ENCODE measurements around the gene TRIM4.
A peak's percentile ranks its signal among the peaks of the same experiment; 100 is the strongest.
"Not testable (repeated sequence)": the region's sequence is repeated elsewhere in the genome, so short reads cannot be mapped to it uniquely, and the experiment has no call there.

TRIM4 gene

GRCh38 chr7:99938296-99938695 is 19.0 kb upstream of the TRIM4 start:
- H3F3A ChIP-seq (ENCODE audit: control insufficient read depth, insufficient read depth) = no peaks in the 10 kb centered on the region
- no peak overlapping the region for H3K4me2 ChIP-seq (ENCODE audit: low read length)
- no peaks in the 10 kb centered on the region for H4K20me1 ChIP-seq (ENCODE audit: control insufficient read depth, insufficient read depth, low read depth, low read length)
- peaks cover 20% of the 10 kb centered on the region for H3K9me3 ChIP-seq (ENCODE audit: control insufficient read depth, insufficient read depth, low read length)
- H3K27ac ChIP-seq (ENCODE audit: low read depth, low read length) = no peak overlapping the region
- TF ChIP-seq EZH2phosphoT487 (IDR thresholded peaks at IDR 0.05; ENCODE audit: borderline replicate concordance, low read length) = no peak
- TF ChIP-seq CTCF (IDR thresholded peaks at IDR 0.05; ENCODE audit: low read depth, low read length, poor library complexity, severe bottlenecking) = no peak
- H3K27me3 ChIP-seq (ENCODE audit: control insufficient read depth, low read length) = peaks cover 23% of the 10 kb centered on the region
- H3K4me1 ChIP-seq (ENCODE audit: control insufficient read depth, low read length) = peaks cover 7% of the 10 kb centered on the region
- no peaks in the 10 kb centered on the region for H3K36me3 ChIP-seq (ENCODE audit: control insufficient read depth, low read length)
- H3K9me2 ChIP-seq (replicated peaks; ENCODE audit: control insufficient read depth, low read length) = no peaks in the 10 kb centered on the region
- H3K4me3 ChIP-seq (ENCODE audit: low read length) = no peak overlapping the region
- no peaks in the 10 kb centered on the region for H3K79me2 ChIP-seq (ENCODE audit: control insufficient read depth, low read length)

- H3K79me2 ChIP-seq (ENCODE audit: control insufficient read depth, low read length); H3K36me3 ChIP-seq (ENCODE audit: control insufficient read depth, low read length); H3K4me1 ChIP-seq (ENCODE audit: control insufficient read depth, low read length); H3F3A ChIP-seq (ENCODE audit: control insufficient read depth, insufficient read depth); H4K20me1 ChIP-seq (ENCODE audit: control insufficient read depth, insufficient read depth, low read depth, low read length); H3K27ac ChIP-seq (ENCODE audit: low read depth, low read length); H3K4me3 ChIP-seq (ENCODE audit: low read length); H3K9me2 ChIP-seq (replicated peaks; ENCODE audit: control insufficient read depth, low read length): not testable (repeated sequence)
- Histone ChIP-seq H3K4me2 (ENCODE audit: low read length) (peak overlapping the region; percentile 9; the same call in 1 of the 2 replicates), H3K27me3 (ENCODE audit: control insufficient read depth, low read length) (peaks cover 41% of the 10 kb centered on the region), H3K9me3 (ENCODE audit: control insufficient read depth, insufficient read depth, low read length) (peaks cover 17% of the 10 kb centered on the region)
Measured at GRCh38 chr7:99935009-99935408, 15.7 kb upstream of the TRIM4 start.

GRCh38 chr7:99930376-99930775 is 11.0 kb upstream of the TRIM4 start:
- H3K9me2 ChIP-seq (replicated peaks; ENCODE audit: control insufficient read depth, low read length) = no peaks in the 10 kb centered on the region
- H4K20me1 ChIP-seq (ENCODE audit: control insufficient read depth, insufficient read depth, low read depth, low read length) = no peaks in the 10 kb centered on the region
- no peak overlapping the region for H3K27ac ChIP-seq (ENCODE audit: low read depth, low read length)
- H3K4me2 ChIP-seq (ENCODE audit: low read length) = no peak overlapping the region
- H3F3A ChIP-seq (ENCODE audit: control insufficient read depth, insufficient read depth) = no peaks in the 10 kb centered on the region
- H3K9me3 ChIP-seq (ENCODE audit: control insufficient read depth, insufficient read depth, low read length) = no peaks in the 10 kb centered on the region
- no peak overlapping the region for H3K4me3 ChIP-seq (ENCODE audit: low read length)
- peaks cover 77% of the 10 kb centered on the region for H3K27me3 ChIP-seq (ENCODE audit: control insufficient read depth, low read length)
- no peaks in the 10 kb centered on the region for H3K79me2 ChIP-seq (ENCODE audit: control insufficient read depth, low read length)
- H3K4me1 ChIP-seq (ENCODE audit: control insufficient read depth, low read length) = peaks cover 5% of the 10 kb centered on the region
- TF ChIP-seq CTCF (IDR thresholded peaks at IDR 0.05; ENCODE audit: low read depth, low read length, poor library complexity, severe bottlenecking) = no peak
- no peak for TF ChIP-seq EZH2phosphoT487 (IDR thresholded peaks at IDR 0.05; ENCODE audit: borderline replicate concordance, low read length)
- no peaks in the 10 kb centered on the region for H3K36me3 ChIP-seq (ENCODE audit: control insufficient read depth, low read length)

- no peak overlapping the region for H3K27ac ChIP-seq (ENCODE audit: low read depth, low read length)
- peaks cover 71% of the 10 kb centered on the region for H3K27me3 ChIP-seq (ENCODE audit: control insufficient read depth, low read length)
- no peaks in the 10 kb centered on the region for H3F3A ChIP-seq (ENCODE audit: control insufficient read depth, insufficient read depth)
- H3K9me3 ChIP-seq (ENCODE audit: control insufficient read depth, insufficient read depth, low read length) = no peaks in the 10 kb centered on the region
- no peak overlapping the region for H3K4me3 ChIP-seq (ENCODE audit: low read length)
- no peaks in the 10 kb centered on the region for H3K9me2 ChIP-seq (replicated peaks; ENCODE audit: control insufficient read depth, low read length)
- H3K79me2 ChIP-seq (ENCODE audit: control insufficient read depth, low read length) = no peaks in the 10 kb centered on the region
- H3K4me1 ChIP-seq (ENCODE audit: control insufficient read depth, low read length) = no peaks in the 10 kb centered on the region
- H3K36me3 ChIP-seq (ENCODE audit: control insufficient read depth, low read length) = no peaks in the 10 kb centered on the region
- TF ChIP-seq CTCF (IDR thresholded peaks at IDR 0.05; ENCODE audit: low read depth, low read length, poor library complexity, severe bottlenecking) (no peak), EZH2phosphoT487 (IDR thresholded peaks at IDR 0.05; ENCODE audit: borderline replicate concordance, low read length) (no peak)
- no peak overlapping the region for H3K4me2 ChIP-seq (ENCODE audit: low read length)
- H4K20me1 ChIP-seq (ENCODE audit: control insufficient read depth, insufficient read depth, low read depth, low read length) = no peaks in the 10 kb centered on the region
Measured at GRCh38 chr7:99929730-99930053, 10.4 kb upstream of the TRIM4 start.
